ENCODE data around the gene SPAG16. TPM values are rescaled to one million over a fixed set of nuclear protein-coding genes. Genes with fewer than 3 reads are reported as not detected.

The SPAG16 gene
- polyA plus RNA-seq, 6 donors from 2014 or later = 8.4 to 19.7 (median 15.7) TPM

GRCh38 chr2:214286011-214286410 is 1001.7 kb downstream of the SPAG16 start:
- DNase-seq = no peak
- H3K9me3 Mint-ChIP-seq = peaks cover 0 to 5% (median 1%) of the 10 kb centered on the region in 7 donors

DNA sequence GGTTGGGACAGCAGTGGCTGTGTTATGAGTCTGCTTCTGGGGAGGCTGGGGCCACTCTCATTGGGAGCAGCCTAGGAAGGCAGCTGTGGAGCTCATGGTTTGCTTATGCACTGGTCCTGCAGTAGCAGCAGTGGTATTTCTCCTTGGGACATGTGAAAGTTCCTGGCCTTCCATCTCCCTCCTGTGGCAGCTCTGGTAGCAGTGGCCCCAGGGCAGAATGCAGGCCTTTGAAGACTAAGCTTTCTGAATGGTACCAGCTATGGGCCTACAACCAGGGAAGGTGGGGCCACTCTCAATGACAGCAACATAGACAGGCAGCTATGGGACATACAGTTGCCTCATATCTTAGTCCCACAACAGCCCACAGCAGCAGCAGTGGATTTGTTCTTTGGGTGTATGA is 1009.3 kb downstream of the SPAG16 start:
- Mint-ChIP-seq H3K4me3 (no peak overlapping the region), H3K36me3 (peaks cover 0 to 6% of the 10 kb centered on the region in 2 donors), H3K4me1 (no peaks in the 10 kb centered on the region), H3K27me3 (no peaks in the 10 kb centered on the region), H3K9me3 (peaks cover 9 to 23% (median 19%) of the 10 kb centered on the region in 7 donors), H3K27ac (no peak overlapping the region)
- no peak for ATAC-seq (ENCODE audit: low read depth in 2 of 2)
- DNase-seq = no peak

More at GRCh38 chr2:214286011-214286410, 1001.7 kb downstream of the SPAG16 start:
- no peak overlapping the region for H3K27ac Mint-ChIP-seq
- no peaks in the 10 kb centered on the region for H3K4me1 Mint-ChIP-seq
- ATAC-seq (ENCODE audit: low read depth in 2 of 2) = no peak
- H3K27me3 Mint-ChIP-seq = no peaks in the 10 kb centered on the region
- H3K36me3 Mint-ChIP-seq = no peaks in the 10 kb centered on the region
- H3K4me3 Mint-ChIP-seq = no peak overlapping the region

DNA sequence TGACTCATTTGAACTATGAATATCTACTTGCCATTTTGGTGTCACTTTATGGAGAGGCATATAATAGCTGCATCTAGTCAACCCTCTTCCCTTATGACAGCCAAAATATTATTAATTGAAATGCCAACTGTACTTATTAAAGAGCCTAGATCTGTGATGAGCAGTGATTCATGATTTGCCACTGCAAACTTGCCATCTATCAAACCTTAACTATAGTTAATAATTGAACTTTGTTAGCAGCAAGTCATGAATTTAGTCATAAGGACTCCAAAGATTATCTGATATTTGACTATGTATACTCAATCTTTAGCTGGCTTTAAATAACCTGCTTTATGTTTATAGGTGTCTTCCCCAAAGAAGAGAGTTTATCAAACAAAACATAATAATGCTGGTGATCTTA is 1010.2 kb downstream of the SPAG16 start:
- peaks cover 0 to 6% of the 10 kb centered on the region in 2 donors for H3K36me3 Mint-ChIP-seq
- no peaks in the 10 kb centered on the region for H3K27me3 Mint-ChIP-seq
- no peak overlapping the region for H3K4me3 Mint-ChIP-seq
- ATAC-seq (ENCODE audit: low read depth in 2 of 2) = no peak
- H3K27ac Mint-ChIP-seq = no peak overlapping the region
- no peaks in the 10 kb centered on the region for H3K4me1 Mint-ChIP-seq
- DNase-seq = no peak
- H3K9me3 Mint-ChIP-seq = peaks cover 9 to 23% (median 19%) of the 10 kb centered on the region in 7 donors

DNA sequence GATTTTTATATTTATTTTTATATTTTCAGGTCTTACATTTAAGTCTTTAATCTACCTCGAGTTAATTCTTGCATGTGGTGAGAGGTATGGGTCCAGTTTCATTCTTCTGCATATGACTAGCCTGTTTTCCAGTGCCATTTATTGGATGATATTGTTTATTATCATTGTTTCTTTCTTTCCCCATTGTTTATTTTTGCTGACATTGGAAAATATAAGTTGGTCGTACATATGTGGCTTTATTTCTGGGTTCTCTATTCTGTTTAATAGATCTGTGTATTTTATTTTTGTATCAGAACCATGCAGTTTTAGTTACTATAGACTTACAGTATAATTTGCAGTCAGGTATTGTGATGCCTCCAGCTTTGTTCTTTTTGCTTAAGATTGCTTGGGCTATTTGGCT is 1013.2 kb downstream of the SPAG16 start:
- Mint-ChIP-seq H3K4me1 (no peaks in the 10 kb centered on the region), H3K36me3 (peaks cover 0 to 6% of the 10 kb centered on the region in 2 donors)

DNA sequence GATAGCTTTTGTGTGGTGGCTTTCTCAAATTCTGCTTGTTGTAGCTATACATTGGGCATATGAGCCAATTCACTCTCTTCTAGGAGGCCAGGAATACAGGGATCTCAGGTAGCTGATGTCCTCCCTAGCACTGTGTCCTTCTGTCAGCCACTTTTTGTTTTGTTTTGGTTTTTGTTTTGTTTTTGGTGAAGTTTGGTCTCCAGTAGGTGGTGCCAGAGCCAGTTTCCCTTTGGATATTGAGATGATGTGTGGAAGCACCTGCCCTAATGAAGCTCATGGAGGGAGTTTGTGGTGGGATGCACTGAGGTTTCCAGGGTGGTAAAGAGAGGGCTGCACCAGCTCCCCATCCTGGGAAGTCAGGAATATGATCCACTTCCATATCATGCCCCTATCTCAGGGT is 1026.1 kb downstream of the SPAG16 start:
- DNase-seq (no peak), ATAC-seq (ENCODE audit: low read depth in 2 of 2) (no peak)
- H3K4me3 Mint-ChIP-seq = no peak overlapping the region
- H3K36me3 Mint-ChIP-seq = peaks cover 0 to 6% of the 10 kb centered on the region in 2 donors
- H3K27me3 Mint-ChIP-seq = no peaks in the 10 kb centered on the region
- H3K4me1 Mint-ChIP-seq = no peaks in the 10 kb centered on the region
- no peak overlapping the region for H3K27ac Mint-ChIP-seq
- peaks cover 0 to 14% (median 3%) of the 10 kb centered on the region in 7 donors for H3K9me3 Mint-ChIP-seq

More for the DNA sequence above, 1013.2 kb downstream of the SPAG16 start:
- Mint-ChIP-seq H3K27me3 (no peaks in the 10 kb centered on the region), H3K27ac (no peak overlapping the region), H3K4me3 (no peak overlapping the region), H3K9me3 (peaks cover 1 to 12% (median 10%) of the 10 kb centered on the region in 7 donors)
- DNase-seq (no peak), ATAC-seq (ENCODE audit: low read depth in 2 of 2) (no peak)

DNA sequence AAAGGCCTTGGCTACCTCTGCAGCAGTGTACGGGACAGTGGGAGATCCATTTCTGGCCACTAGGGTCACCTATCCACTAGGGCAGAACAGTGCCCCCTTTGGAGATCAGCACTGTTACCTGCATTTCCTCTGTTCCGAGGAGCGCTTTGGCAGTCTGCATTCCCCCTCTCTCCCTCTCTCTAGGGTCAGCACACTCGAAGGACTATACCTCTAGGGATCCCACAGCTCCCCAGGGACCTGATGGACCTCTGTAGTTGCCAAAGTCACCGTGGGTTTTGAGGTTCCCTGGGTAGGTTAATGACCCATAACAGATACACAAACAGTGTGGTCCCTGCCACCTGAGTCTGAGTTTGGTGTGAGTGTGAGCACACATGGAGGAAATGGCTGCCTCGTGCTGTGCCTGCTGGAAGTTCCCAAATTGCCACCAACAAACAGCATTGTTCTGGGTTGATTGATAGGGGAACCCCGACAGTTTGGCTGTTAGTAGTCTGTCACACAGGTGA is 1026.8 kb downstream of the SPAG16 start:
- Mint-ChIP-seq H3K36me3 (peaks cover 0 to 6% of the 10 kb centered on the region in 2 donors), H3K9me3 (peaks cover 0 to 14% (median 2%) of the 10 kb centered on the region in 7 donors), H3K4me3 (no peak overlapping the region), H3K4me1 (no peaks in the 10 kb centered on the region), H3K27me3 (no peaks in the 10 kb centered on the region), H3K27ac (no peak overlapping the region)
- DNase-seq (no peak), ATAC-seq (ENCODE audit: low read depth in 2 of 2) (no peak)

- ATAC-seq (ENCODE audit: low read depth in 2 of 2) = no peak
- Mint-ChIP-seq H3K36me3 (peaks cover 0 to 2% of the 10 kb centered on the region in 2 donors), H3K9me3 (peaks cover 0 to 5% (median 0%) of the 10 kb centered on the region in 7 donors), H3K27me3 (no peaks in the 10 kb centered on the region), H3K27ac (no peak overlapping the region), H3K4me1 (no peaks in the 10 kb centered on the region), H3K4me3 (no peak overlapping the region)
- no peak for DNase-seq
These were observed 1027.9 kb downstream of the SPAG16 start for GRCh38 chr2:214311931-214312749.

GRCh38 chr2:214315324-214315723 is 1031.1 kb downstream of the SPAG16 start:
- no peaks in the 10 kb centered on the region for H3K27me3 Mint-ChIP-seq
- DNase-seq (no peak), ATAC-seq (ENCODE audit: low read depth in 2 of 2) (no peak)
- no peaks in the 10 kb centered on the region for H3K4me1 Mint-ChIP-seq
- peaks cover 0 to 4% of the 10 kb centered on the region in 2 donors for H3K36me3 Mint-ChIP-seq
- H3K9me3 Mint-ChIP-seq = peaks cover 0 to 5% (median 0%) of the 10 kb centered on the region in 7 donors
- H3K27ac Mint-ChIP-seq = no peak overlapping the region
- no peak overlapping the region for H3K4me3 Mint-ChIP-seq

DNA sequence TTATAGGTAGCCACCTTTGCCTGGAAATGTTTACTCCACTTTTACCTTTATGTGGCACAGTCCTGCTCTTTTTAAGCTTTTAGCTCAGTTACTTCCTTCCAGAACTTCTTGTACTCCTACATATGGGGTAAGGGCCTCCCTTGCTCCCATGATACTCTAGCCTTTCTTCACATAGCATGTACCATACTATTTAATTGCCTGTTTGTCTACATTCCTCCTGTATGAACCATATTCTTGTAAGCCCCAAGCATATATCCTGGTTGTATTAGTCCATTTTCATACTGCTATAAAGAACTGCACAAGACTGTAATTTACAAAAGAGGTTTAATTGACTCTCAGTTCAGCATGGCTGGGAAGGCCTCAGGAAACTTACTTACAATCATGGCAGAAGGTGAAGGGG is 1035.9 kb downstream of the SPAG16 start:
- no peak for DNase-seq
- H3K27ac Mint-ChIP-seq = no peak overlapping the region
- no peaks in the 10 kb centered on the region for H3K4me1 Mint-ChIP-seq
- no peaks in the 10 kb centered on the region for H3K27me3 Mint-ChIP-seq
- H3K4me3 Mint-ChIP-seq = no peak overlapping the region
- peaks cover 0 to 4% of the 10 kb centered on the region in 2 donors for H3K36me3 Mint-ChIP-seq
- H3K9me3 Mint-ChIP-seq = peaks cover 0 to 5% (median 0%) of the 10 kb centered on the region in 7 donors
- no peak for ATAC-seq (ENCODE audit: low read depth in 2 of 2)

GRCh38 chr2:214322662-214323061 is 1038.4 kb downstream of the SPAG16 start:
- ATAC-seq (ENCODE audit: low read depth in 2 of 2) (no peak), DNase-seq (no peak)
- no peak overlapping the region for H3K4me3 Mint-ChIP-seq
- peaks cover 0 to 4% of the 10 kb centered on the region in 2 donors for H3K36me3 Mint-ChIP-seq
- H3K4me1 Mint-ChIP-seq = no peaks in the 10 kb centered on the region
- H3K9me3 Mint-ChIP-seq = peaks cover 0 to 5% (median 0%) of the 10 kb centered on the region in 7 donors
- no peaks in the 10 kb centered on the region for H3K27me3 Mint-ChIP-seq
- H3K27ac Mint-ChIP-seq = no peak overlapping the region

GRCh38 chr2:214325404-214325803 is 1041.1 kb downstream of the SPAG16 start:
- no peak for DNase-seq
- H3K4me1 Mint-ChIP-seq = no peaks in the 10 kb centered on the region
- H3K27ac Mint-ChIP-seq = no peak overlapping the region
- peaks cover 0 to 2% (median 0%) of the 10 kb centered on the region in 7 donors for H3K9me3 Mint-ChIP-seq
- no peaks in the 10 kb centered on the region for H3K27me3 Mint-ChIP-seq
- no peaks in the 10 kb centered on the region for H3K36me3 Mint-ChIP-seq
- no peak overlapping the region for H3K4me3 Mint-ChIP-seq
- ATAC-seq (ENCODE audit: low read depth in 2 of 2) = no peak

DNA sequence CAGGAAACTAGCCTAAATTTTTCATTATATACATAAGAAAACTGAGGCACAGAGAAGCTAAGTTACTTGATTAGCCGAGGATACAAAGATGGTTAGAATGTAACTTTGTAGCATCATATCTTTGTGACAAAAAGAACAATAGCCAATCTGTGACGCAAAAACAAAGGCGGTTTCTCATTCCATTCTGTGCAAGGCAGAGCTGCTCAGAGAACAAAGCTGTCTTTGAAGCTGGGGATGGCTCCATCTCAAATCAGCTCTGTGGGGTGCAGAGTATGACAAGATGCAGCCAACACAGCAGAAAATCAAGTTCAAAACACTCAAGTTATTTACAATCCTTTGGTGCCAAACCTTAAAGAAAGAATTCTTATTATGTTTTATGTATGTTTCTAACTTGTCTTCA is 1044.7 kb downstream of the SPAG16 start:
- no peak for ATAC-seq (ENCODE audit: low read depth in 2 of 2)
- Mint-ChIP-seq H3K4me1 (no peaks in the 10 kb centered on the region), H3K9me3 (peaks cover 0 to 5% (median 0%) of the 10 kb centered on the region in 7 donors), H3K4me3 (no peak overlapping the region), H3K27ac (no peak overlapping the region), H3K27me3 (no peaks in the 10 kb centered on the region), H3K36me3 (no peaks in the 10 kb centered on the region)
- DNase-seq = no peak

GRCh38 chr2:214341646-214342045 is 1057.4 kb downstream of the SPAG16 start:
- DNase-seq (no peak), ATAC-seq (ENCODE audit: low read depth in 2 of 2) (no peak)
- Mint-ChIP-seq H3K27ac (no peak overlapping the region), H3K27me3 (no peaks in the 10 kb centered on the region), H3K36me3 (no peaks in the 10 kb centered on the region), H3K4me3 (no peak overlapping the region), H3K9me3 (no peaks in the 10 kb centered on the region), H3K4me1 (no peaks in the 10 kb centered on the region)

DNA sequence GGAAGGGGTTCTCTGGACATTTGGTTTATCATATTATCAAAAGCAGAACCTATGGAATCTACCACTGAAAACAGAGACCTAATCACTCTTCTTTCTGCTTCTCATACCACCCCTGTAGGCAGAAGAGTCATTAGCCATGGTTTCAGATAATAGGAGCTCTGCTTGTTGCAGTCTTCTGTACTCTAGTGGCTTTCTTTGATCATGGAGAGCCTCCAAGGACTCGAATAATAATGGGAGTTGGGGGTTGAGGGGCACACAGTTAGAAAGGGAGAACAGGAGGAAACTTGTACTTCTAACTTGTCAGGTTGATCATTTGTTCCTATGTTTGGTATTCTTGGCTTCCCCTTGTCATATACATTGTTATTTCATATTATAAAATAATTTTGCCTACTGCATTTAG is 1074.2 kb downstream of the SPAG16 start:
- H3K27me3 Mint-ChIP-seq = no peaks in the 10 kb centered on the region
- H3K4me3 Mint-ChIP-seq = no peak overlapping the region
- no peaks in the 10 kb centered on the region for H3K36me3 Mint-ChIP-seq
- H3K9me3 Mint-ChIP-seq = peaks cover 3 to 15% (median 6%) of the 10 kb centered on the region in 7 donors
- H3K27ac Mint-ChIP-seq = no peak overlapping the region
- ATAC-seq (ENCODE audit: low read depth in 2 of 2) = no peak
- DNase-seq = no peak
- no peaks in the 10 kb centered on the region for H3K4me1 Mint-ChIP-seq

Measured in naive B cell (primary cell).